Measurements from ENCODE around the gene NTRK3.

NTRK3 gene

DNA sequence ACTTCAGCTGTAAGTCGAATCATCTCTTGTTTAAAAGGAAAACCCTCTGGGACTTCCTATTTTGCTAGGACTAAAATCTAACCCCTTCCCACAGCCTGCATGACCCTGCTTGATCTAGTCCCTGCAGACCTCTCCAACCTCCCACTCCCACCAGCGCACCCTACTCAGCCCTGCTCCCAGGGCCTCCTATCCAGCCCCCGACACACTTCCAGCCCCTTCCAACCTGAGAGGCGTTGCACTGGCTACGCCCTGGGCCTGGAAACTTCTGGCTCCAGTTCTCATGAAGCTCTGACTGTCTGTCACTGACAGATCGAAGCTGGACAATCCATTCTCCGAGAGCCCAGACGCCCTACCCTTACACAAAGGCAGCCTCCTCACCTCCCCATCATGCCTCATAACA lies 21.8 kb downstream of the NTRK3 start:
- in situ Hi-C loops (cut with HindIII; ENCODE audit: low sequenced_read_pairs), result no loop called here
- H3K4me3 ChIP-seq (ENCODE audit: low read depth, low read length), result no peak overlapping the region
- TF ChIP-seq, protein P1, sequence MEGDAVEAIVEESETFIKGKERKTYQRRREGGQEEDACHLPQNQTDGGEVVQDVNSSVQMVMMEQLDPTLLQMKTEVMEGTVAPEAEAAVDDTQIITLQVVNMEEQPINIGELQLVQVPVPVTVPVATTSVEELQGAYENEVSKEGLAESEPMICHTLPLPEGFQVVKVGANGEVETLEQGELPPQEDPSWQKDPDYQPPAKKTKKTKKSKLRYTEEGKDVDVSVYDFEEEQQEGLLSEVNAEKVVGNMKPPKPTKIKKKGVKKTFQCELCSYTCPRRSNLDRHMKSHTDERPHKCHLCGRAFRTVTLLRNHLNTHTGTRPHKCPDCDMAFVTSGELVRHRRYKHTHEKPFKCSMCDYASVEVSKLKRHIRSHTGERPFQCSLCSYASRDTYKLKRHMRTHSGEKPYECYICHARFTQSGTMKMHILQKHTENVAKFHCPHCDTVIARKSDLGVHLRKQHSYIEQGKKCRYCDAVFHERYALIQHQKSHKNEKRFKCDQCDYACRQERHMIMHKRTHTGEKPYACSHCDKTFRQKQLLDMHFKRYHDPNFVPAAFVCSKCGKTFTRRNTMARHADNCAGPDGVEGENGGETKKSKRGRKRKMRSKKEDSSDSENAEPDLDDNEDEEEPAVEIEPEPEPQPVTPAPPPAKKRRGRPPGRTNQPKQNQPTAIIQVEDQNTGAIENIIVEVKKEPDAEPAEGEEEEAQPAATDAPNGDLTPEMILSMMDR (IDR thresholded peaks at IDR 0.05; ENCODE audit: low read depth, low read length, missing control alignments), result no peak
- no peak for DNase-seq (ENCODE audit: low read depth)

DNA sequence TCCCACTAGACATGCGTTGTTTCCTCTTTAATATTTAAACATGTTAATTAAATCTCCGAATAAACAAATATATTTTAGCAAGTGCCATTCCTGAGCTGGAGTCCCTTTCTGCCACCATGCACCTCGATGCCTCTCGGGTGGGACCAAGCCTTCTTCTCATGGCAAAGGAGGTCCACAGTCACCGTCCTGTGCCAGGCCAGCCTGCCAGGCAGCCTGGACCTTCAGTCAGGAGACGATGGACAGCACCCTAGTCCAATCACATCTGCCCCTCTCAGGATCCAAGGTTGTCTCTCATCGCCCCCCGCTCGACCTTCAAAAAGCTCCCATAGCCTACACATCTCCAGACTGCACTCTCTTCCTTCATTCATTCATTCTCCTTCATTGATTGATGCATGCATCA lies 22.6 kb downstream of the NTRK3 start:
- H3K4me3 ChIP-seq (ENCODE audit: low read depth, low read length), result no peak overlapping the region
- in situ Hi-C loops (cut with HindIII; ENCODE audit: low sequenced_read_pairs), result no loop called here
- TF ChIP-seq, protein P1 (IDR thresholded peaks at IDR 0.05; ENCODE audit: low read depth, low read length, missing control alignments), result no peak
- DNase-seq (ENCODE audit: low read depth), result no peak

- H3K4me3 ChIP-seq (ENCODE audit: low read depth, low read length), result no peak overlapping the region
- DNase-seq (ENCODE audit: low read depth), result no peak
- TF ChIP-seq, protein P1 (IDR thresholded peaks at IDR 0.05; ENCODE audit: low read depth, low read length, missing control alignments), result no peak
- in situ Hi-C loops (cut with HindIII; ENCODE audit: low sequenced_read_pairs), result no loop called here
Measured at GRCh38 chr15:88232771-88233201, 23.8 kb downstream of the NTRK3 start.

DNA sequence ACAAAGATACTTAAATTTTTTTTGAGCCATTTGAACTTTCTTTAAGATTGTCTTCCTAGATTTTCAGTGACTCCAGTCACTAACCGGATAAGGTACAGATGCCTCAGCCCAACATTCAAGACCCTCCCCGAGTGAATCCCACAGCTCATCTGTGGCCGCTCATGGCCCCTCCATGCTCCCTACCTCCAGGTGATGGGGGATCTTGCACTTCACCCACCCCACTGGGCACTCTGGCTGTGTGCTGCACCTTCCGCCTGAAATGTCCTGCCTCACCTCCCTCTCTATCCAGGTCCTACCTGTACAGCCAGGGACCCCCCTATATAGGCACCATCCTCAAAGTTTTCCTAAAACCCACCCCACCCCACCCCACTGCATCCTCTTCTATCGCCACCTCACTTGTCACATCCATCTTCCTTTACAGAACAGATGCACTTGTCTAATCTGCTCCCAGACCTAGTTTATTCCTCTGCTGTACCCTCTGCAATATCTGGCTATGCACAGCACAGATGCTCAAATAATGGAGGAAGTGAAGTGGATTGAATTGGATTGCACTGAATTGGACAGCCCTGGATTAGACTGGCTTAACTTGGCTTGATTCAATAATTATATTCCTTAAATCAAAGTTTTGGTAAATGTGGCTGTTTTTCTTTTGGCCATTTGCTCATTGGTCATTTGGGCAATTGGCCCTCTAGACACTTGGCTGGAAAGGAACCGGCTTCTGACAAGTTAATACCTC lies 24.5 kb downstream of the NTRK3 start:
- TF ChIP-seq, protein P1 (IDR thresholded peaks at IDR 0.05; ENCODE audit: low read depth, low read length, missing control alignments), result no peak
- in situ Hi-C loops (cut with HindIII; ENCODE audit: low sequenced_read_pairs), result no loop called here
- no peak overlapping the region for H3K4me3 ChIP-seq (ENCODE audit: low read depth, low read length)
- no peak for DNase-seq (ENCODE audit: low read depth)

- TF ChIP-seq, protein P1 (IDR thresholded peaks at IDR 0.05; ENCODE audit: low read depth, low read length, missing control alignments), result no peak
- no peak for DNase-seq (ENCODE audit: low read depth)
- in situ Hi-C loops (cut with HindIII; ENCODE audit: low sequenced_read_pairs), result no loop called here
- H3K4me3 ChIP-seq (ENCODE audit: low read depth, low read length), result no peak overlapping the region
Measured at GRCh38 chr15:88230823-88231222, 25.7 kb downstream of the NTRK3 start.

DNA sequence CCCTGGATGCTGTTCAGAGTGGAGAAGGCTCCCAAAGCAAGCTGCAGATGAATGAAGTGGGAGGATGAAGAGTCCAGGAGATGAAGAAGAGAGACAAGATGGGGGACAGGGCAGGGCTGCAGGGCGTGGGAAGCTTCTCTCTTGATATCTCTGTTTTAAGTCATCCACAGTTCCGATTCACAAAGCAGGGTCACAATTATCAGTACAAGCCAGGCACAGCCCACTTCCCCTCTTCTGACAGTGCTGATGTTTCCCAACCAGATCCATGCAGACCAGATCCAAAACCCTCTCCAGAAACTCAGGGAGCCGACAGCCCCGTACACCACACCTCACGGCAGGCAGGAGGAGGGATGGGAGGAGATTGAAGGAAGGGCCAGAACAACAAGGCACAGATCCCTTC lies 31.1 kb downstream of the NTRK3 start:
- DNase-seq (ENCODE audit: low read depth), result no peak
- TF ChIP-seq, protein P1 (IDR thresholded peaks at IDR 0.05; ENCODE audit: low read depth, low read length, missing control alignments), result no peak
- no peak overlapping the region for H3K4me3 ChIP-seq (ENCODE audit: low read depth, low read length)
- in situ Hi-C loops (cut with HindIII; ENCODE audit: low sequenced_read_pairs), result no loop called here
